Spinal cord (tissue), 10 donors: ENCODE results near the gene TMEM140. TPM values are rescaled to one million over a fixed set of nuclear protein-coding genes. Genes with fewer than 3 reads are reported as not detected.
A peak's percentile ranks its signal among the peaks of the same experiment; 100 is the strongest.

Experiments used
- DNase-seq, 6 donors: peaks; one replicate each; pipeline versions ENCODE4 v3.0.0 to v3.0.0-alpha.2; 2013 to 2015; ENCODE audit warnings: low spot score in 6 of 6, low read depth in 4 of 6
- H3K27ac ChIP-seq: one replicate; pipeline ENCODE4 v1.5.1; 2013; ENCODE audit warnings: low read depth, low read length, control low read depth
- H3K27me3 ChIP-seq: one replicate; pipeline ENCODE4 v1.6.1; 2013; ENCODE audit warnings: low read length; ENCODE audit not compliant: control insufficient read depth, insufficient read depth
- H3K36me3 ChIP-seq: one replicate; pipeline ENCODE4 v1.6.1; 2013; ENCODE audit warnings: low read length; ENCODE audit not compliant: control insufficient read depth, insufficient read depth
- H3K4me1 ChIP-seq: one replicate; pipeline ENCODE4 v1.6.1; 2013; ENCODE audit warnings: low read length; ENCODE audit not compliant: control insufficient read depth, insufficient read depth
- H3K4me3 ChIP-seq: one replicate; pipeline ENCODE4 v1.5.1; 2013; ENCODE audit warnings: low read depth, low read length, control low read depth
- H3K9me3 ChIP-seq: one replicate; pipeline ENCODE4 v1.6.1; 2013; ENCODE audit warnings: low read length; ENCODE audit not compliant: control insufficient read depth, insufficient read depth
- WGBS: methylation state at CpG from one replicate; pipeline ENCODE4 v1.1.5; 2013; ENCODE audit warnings: missing lambda C conversion rate; ENCODE audit not compliant: insufficient coverage; 5-methylcytosine and 5-hydroxymethylcytosine counted together
- polyA plus RNA-seq, 2 donors: library from polyadenylated mRNA; unstranded; fragments of 120-200 nt; gene quantifications; one replicate each; pipeline ENCODE4 v1.2.1, GENCODE V29; 2013; ENCODE audit not compliant: insufficient read length in 2 of 2
- total RNA-seq, 2 donors: library from RNA; depleted of rRNA in 1 of 2; stranded (reverse); fragments of 120-200 nt in 1 of 2; fragments of >200 nt in 1 of 2; gene quantifications; one replicate each; pipeline versions ENCODE4 v1.2.3 to v1.2.4, GENCODE V29; 2013 to 2014
- donor health status: healthy.

TMEM140 gene
- total and polyA plus RNA-seq, 4 donors = 3.0 to 11.2 (median 7.0) TPM

- 88% methylated on average over 17 of the region's 18 CpGs for WGBS
- Histone ChIP-seq H3K36me3 (peaks cover 44% of the 10 kb centered on the region), H3K27ac (no peak overlapping the region), H3K4me1 (peaks cover 20% of the 10 kb centered on the region), H3K9me3 (no peaks in the 10 kb centered on the region), H3K4me3 (no peak overlapping the region), H3K27me3 (no peaks in the 10 kb centered on the region)
- DNase-seq = no peak
Measured at GRCh38 chr7:135164357-135165061, 16.6 kb downstream of the TMEM140 start.

DNA sequence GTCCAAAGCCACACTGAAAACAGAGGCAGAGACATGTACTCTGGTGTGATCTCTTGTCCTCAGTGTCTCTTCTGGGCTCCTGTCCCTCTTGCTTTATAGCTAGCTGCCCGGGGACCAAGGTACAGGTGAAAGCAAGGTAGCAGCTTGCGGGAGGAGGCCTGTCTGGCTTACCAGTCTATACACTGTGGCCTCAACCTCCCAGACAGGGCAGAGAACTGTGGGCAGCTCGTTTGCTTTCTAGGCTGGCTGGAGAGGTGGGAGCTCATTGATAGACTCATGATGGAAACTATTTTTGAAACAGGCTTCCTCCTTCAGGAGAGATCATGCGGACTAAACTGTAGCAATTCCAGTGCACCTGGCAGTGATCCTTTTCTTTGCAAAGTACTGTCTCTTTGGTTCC is 18.0 kb downstream of the TMEM140 start:
- DNase-seq = no peak
- 90% methylated on average over 3 of the region's 4 CpGs for WGBS
- peaks cover 44% of the 10 kb centered on the region for H3K36me3 ChIP-seq
- H3K27ac ChIP-seq = no peak overlapping the region
- no peak overlapping the region for H3K4me3 ChIP-seq
- no peaks in the 10 kb centered on the region for H3K9me3 ChIP-seq
- H3K27me3 ChIP-seq = no peaks in the 10 kb centered on the region
- peaks cover 28% of the 10 kb centered on the region for H3K4me1 ChIP-seq

DNA sequence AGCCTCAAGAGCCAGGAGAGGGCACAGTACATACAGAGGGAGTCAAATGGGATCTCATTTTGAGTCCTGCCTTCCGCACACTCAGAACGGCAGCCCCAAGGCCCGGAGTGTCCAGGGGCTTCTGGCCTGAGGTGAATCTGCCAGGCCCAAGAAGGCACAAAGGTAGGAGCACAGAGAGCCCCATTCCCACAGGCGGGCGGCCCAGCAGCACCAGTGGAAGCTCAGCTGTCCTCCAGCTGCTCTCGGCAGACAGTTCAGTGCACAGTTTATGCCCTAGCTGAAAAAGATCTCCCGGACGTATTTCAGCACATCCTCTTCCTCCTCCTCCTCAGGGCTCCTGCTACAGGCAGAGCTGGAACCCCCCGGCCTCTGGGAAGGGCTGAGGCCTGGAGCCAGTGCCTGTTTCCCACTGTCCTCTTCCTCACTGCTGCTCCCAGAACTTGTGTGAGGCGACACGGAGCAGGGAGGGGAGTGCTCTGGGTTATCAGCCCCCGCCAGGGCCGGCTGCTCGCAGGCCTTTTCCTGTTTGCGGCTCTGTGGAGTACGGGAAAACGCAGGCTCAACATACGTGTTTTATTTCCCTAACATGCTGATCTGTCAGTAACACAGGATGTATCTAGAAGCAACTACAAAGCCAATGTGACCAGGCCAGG is 18.6 kb downstream of the TMEM140 start:
- no peak overlapping the region for H3K4me3 ChIP-seq
- H3K36me3 ChIP-seq = peaks cover 44% of the 10 kb centered on the region
- no peak for DNase-seq
- peak overlapping the region; percentile 36 for H3K27ac ChIP-seq
- no peaks in the 10 kb centered on the region for H3K9me3 ChIP-seq
- H3K4me1 ChIP-seq = peaks cover 34% of the 10 kb centered on the region
- 93% methylated on average over 15 of the region's 18 CpGs for WGBS
- H3K27me3 ChIP-seq = no peaks in the 10 kb centered on the region

GRCh38 chr7:135167365-135167917 is 19.6 kb downstream of the TMEM140 start:
- no peaks in the 10 kb centered on the region for H3K9me3 ChIP-seq
- peaks cover 33% of the 10 kb centered on the region for H3K4me1 ChIP-seq
- H3K4me3 ChIP-seq = no peak overlapping the region
- DNase-seq = no peak
- WGBS = 96% methylated on average over 8 of the region's 12 CpGs
- H3K27me3 ChIP-seq = no peaks in the 10 kb centered on the region
- peaks cover 42% of the 10 kb centered on the region for H3K36me3 ChIP-seq
- no peak overlapping the region for H3K27ac ChIP-seq

- peaks cover 33% of the 10 kb centered on the region for H3K4me1 ChIP-seq
- no peak overlapping the region for H3K27ac ChIP-seq
Measured at GRCh38 chr7:135168001-135168400, 20.1 kb downstream of the TMEM140 start.

GRCh38 chr7:135168489-135169140 is 20.7 kb downstream of the TMEM140 start:
- H3K9me3 ChIP-seq = no peaks in the 10 kb centered on the region
- H3K4me3 ChIP-seq = no peak overlapping the region
- WGBS = 97% methylated on average over 11 of the region's 13 CpGs
- no peaks in the 10 kb centered on the region for H3K27me3 ChIP-seq
- no peak for DNase-seq
- peaks cover 33% of the 10 kb centered on the region for H3K4me1 ChIP-seq
- no peak overlapping the region for H3K27ac ChIP-seq
- H3K36me3 ChIP-seq = peaks cover 40% of the 10 kb centered on the region

More at GRCh38 chr7:135168001-135168400, 20.1 kb downstream of the TMEM140 start:
- Histone ChIP-seq H3K9me3 (no peaks in the 10 kb centered on the region), H3K4me3 (no peak overlapping the region), H3K27me3 (no peaks in the 10 kb centered on the region), H3K36me3 (peaks cover 42% of the 10 kb centered on the region)
- 75% methylated on average over 2 of the region's 9 CpGs for WGBS
- no peak for DNase-seq

- Histone ChIP-seq H3K9me3 (no peaks in the 10 kb centered on the region), H3K4me1 (peaks cover 33% of the 10 kb centered on the region), H3K27ac (peak overlapping the region; percentile 93), H3K4me3 (peak overlapping the region; percentile 80), H3K36me3 (peaks cover 37% of the 10 kb centered on the region), H3K27me3 (no peaks in the 10 kb centered on the region)
- WGBS = 73% methylated on average over 8 of the region's 11 CpGs
- DNase-seq = no peak
Measured at GRCh38 chr7:135169141-135169963, 21.5 kb downstream of the TMEM140 start.

GRCh38 chr7:135169964-135170273 is 22.0 kb downstream of the TMEM140 start:
- no peaks in the 10 kb centered on the region for H3K27me3 ChIP-seq
- peaks cover 31% of the 10 kb centered on the region for H3K4me1 ChIP-seq
- no peak for DNase-seq
- WGBS = under 1% methylated on average over 17 of the region's 17 CpGs
- no peaks in the 10 kb centered on the region for H3K9me3 ChIP-seq
- peaks cover 32% of the 10 kb centered on the region for H3K36me3 ChIP-seq
- H3K4me3 ChIP-seq = peak overlapping the region; percentile 80
- peak overlapping the region; percentile 93 for H3K27ac ChIP-seq
